ENCODE data around the gene VPS26B.

Gene VPS26B

DNA sequence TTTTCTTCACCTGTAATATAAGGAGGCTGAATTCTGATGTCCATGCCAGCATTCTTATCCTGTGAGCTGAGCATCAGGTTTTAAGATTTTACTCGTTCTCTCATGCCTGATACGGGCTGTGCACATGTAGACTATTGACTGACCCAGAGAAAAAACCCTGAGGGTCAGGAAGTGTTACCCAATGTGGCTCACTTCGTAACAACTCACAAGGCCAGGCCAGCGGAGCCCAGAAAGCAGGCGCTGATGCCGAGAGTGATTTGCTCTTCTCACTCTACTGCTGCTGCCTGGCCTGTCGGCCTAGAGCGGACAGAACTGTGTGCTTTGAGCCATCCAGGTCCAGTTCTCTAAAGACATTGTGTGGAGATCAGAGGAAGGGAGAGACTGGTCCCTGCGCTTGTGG lies 17.9 kb downstream of the VPS26B start:
- DNase-seq (ENCODE audit: extremely low read depth, low read depth), result no peak
- TF ChIP-seq, protein P1, sequence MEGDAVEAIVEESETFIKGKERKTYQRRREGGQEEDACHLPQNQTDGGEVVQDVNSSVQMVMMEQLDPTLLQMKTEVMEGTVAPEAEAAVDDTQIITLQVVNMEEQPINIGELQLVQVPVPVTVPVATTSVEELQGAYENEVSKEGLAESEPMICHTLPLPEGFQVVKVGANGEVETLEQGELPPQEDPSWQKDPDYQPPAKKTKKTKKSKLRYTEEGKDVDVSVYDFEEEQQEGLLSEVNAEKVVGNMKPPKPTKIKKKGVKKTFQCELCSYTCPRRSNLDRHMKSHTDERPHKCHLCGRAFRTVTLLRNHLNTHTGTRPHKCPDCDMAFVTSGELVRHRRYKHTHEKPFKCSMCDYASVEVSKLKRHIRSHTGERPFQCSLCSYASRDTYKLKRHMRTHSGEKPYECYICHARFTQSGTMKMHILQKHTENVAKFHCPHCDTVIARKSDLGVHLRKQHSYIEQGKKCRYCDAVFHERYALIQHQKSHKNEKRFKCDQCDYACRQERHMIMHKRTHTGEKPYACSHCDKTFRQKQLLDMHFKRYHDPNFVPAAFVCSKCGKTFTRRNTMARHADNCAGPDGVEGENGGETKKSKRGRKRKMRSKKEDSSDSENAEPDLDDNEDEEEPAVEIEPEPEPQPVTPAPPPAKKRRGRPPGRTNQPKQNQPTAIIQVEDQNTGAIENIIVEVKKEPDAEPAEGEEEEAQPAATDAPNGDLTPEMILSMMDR (IDR thresholded peaks at IDR 0.05; ENCODE audit: low read depth, low read length), result no peak

DNA sequence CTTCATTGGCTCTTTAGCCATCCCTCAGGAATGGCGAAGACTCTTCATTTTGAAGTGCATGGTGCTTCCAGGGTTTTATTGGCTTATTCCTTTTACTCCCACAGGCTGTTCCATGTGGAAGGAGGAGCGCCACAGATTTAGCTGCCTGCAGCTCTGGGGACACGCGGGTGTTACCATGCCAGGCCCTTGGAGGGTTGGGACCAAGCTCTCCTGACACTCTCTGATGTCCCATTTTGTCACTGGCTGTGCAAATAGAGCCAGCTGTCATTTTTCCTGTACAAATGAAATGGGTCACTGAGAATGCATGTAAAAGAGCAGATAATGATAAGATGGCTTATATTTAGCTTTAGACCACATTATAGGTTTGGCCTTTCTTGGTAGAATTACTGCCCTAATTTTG lies 19.4 kb downstream of the VPS26B start:
- DNase-seq (ENCODE audit: extremely low read depth, low read depth), result no peak
- TF ChIP-seq, protein P1 (IDR thresholded peaks at IDR 0.05; ENCODE audit: low read depth, low read length), result no peak

DNA sequence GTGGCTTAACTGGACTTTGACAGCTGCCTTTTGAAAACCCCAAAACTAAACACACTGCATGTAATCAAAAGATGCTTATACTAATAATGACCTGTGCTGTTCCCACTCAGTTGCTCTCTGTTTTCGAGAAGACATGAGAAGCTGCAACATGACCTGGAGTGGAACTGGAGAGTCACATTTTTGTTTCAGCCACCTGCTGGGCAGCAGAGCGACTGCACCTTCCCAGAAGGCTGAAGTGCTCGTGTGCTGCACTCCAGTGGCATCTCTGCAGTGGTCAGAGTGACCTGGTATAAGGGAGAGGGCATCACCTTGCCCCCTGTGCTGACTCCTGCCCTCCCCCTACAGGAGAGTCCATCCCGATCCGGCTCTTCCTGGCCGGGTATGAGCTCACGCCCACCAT lies 20.1 kb downstream of the VPS26B start:
- no peak for DNase-seq (ENCODE audit: extremely low read depth, low read depth)
- TF ChIP-seq, protein P1 (IDR thresholded peaks at IDR 0.05; ENCODE audit: low read depth, low read length), result peak; percentile 36

DNA sequence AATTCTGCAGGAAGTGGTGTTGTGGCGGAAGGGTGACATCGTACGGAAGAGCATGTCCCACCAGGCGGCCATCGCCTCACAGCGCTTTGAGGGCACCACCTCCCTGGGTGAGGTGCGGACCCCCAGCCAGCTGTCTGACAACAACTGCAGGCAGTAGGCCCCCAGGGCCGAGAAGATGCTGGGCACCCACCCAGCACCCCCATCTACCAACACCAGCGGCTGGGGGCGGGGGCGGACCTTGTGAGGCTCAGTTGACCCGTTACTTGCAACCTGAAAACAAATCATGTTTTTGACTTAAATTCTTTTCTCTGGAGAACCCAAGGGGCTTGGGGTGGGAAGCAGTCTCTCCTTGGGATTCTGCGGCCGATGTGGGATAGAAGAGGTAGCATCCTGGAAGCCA lies 21.0 kb downstream of the VPS26B start:
- no peak for DNase-seq (ENCODE audit: extremely low read depth, low read depth)
- TF ChIP-seq, protein P1 (IDR thresholded peaks at IDR 0.05; ENCODE audit: low read depth, low read length), result no peak

DNA sequence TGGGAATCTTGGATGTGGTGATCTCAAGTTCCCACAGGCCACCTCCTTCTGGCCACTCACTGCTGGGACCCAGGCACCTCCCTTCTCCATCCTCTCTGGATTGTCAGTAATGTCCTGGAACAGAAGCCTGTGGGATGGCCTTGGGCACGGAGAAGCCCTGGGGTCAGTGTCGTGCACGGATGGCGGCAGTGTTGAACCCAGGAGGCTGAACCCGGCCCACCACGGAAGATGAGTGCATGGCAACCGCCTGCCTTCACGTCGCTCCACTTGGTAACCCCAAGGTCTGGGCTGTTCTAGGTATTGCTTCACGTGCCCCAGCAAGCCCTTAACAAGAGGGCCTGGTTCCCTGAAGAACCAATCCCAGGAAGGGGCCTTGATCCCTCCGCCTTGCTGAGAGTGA lies 21.6 kb downstream of the VPS26B start:
- TF ChIP-seq, protein P1 (IDR thresholded peaks at IDR 0.05; ENCODE audit: low read depth, low read length), result no peak
- no peak for DNase-seq (ENCODE audit: extremely low read depth, low read depth)

DNA sequence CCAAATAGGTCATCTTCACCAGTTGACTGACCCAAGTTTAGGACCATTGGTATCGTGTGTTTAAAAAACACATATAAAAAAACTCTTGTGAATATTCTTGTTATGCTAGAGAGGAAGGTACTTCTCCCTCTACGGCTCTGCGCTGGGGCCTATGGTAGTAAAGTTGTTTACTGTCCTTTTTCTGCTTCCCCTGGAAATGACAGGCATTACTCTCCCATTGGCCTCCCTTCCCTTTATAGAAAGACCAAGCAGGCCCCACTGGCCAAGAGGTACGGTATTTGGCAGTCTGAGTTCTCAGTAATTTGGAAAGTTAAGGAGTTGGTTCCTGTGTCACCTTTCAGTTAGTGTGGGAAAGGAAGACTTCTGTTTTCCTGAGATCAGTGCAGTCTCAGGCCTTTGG lies 22.2 kb downstream of the VPS26B start:
- DNase-seq (ENCODE audit: extremely low read depth, low read depth), result no peak
- TF ChIP-seq, protein P1 (IDR thresholded peaks at IDR 0.05; ENCODE audit: low read depth, low read length), result no peak

DNA sequence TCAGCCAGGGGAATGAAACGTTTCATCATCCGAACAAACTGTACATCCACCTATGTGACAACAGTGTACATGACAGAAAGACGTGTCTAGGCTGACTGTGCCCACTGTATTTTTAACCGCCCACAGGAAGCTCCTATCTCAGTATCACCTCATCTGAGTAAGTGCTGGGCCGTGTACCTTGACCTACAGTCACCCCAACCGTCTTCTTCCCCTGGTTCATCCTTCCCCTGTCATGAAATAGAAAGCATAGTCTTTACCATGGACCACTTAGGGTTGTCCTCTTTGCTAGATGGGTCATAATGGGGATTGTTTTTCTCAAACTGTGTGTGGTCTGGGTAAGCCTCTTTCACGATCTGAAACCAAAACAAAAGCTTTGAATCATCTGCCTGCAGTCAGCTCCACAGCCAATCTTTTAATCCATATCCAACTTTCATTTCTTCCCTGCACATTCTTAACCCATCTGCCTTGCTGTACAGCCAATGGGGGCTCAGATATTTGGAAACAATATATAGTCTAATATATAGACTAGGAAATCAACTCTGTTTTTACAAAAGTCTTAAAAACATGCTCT lies 24.5 kb downstream of the VPS26B start:
- TF ChIP-seq, protein P1 (IDR thresholded peaks at IDR 0.05; ENCODE audit: low read depth, low read length), result no peak
- DNase-seq (ENCODE audit: extremely low read depth, low read depth), result no peak

Measured in AG09319 (cell line).